GM19193 (cell line): ENCODE data around the gene TBCE.

Source experiments
- POLR2A ChIP-seq: IDR thresholded peaks from 4 replicates; pipeline ENCODE4 v1.6.1; 2011; ENCODE audit not compliant: insufficient read depth, insufficient read length; ENCODE audit errors: extremely low read depth

TBCE gene

DNA sequence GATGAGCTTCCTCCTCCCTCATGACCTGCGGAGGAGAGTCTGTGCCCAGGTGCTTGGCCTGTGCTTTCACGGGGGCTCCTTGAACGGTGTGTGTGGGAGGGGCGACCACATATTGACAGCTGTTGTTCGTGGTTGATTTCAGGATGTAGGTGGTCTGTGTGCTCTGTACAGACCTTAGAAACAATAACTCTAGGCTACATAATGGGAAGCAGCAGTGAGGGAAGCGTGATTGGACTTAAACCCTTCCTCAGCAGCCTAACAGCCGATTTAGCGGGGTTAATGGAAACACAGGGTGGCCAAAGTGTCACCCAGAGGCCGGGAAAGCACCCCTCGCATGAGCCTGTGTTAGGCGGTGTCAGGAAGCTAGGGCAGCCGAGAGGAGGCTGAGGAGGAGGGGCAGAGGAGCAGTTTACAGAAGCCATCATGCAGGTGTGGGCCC lies 56.0 kb downstream of the TBCE start:
- no peak for TF ChIP-seq POLR2A

DNA sequence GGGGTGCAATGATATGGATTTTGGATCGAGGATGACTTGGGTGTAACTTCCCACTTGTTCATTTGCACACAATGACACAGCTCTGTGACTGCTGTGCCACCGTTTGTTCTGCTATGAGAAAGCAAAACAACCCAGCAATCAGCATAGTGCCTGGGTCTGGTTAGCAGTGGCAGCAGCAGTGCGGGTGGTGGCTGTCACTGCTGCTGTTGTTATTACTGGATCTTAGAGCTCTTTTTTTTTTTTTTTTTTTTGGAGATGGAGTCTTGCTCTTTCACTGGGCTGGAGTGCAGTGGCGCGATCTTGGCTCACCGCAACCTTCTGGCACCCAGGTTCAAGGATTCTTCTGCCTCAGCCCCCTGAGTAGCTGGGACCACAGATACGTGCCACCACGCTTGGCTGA lies 56.9 kb downstream of the TBCE start:
- TF ChIP-seq POLR2A: no peak

DNA sequence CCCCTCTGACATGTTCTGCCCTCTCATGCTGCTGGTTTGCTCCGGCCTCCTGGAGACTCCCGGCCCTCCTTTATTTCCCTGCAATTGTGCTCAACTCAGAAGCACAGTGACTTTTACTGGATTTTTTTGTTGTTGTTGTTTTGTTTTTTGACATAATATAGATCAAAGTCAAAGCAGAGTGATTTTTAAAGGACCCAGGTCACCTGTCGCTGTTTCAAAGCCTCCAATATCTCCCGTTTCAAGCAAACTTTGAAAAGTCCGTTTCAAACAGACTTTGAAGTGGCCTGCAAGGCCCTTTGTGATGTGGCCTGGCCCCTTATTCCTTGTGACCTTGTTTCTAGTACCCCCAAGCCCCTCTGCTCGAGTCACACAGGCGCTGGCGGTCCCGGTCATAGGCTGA lies 58.1 kb downstream of the TBCE start:
- no peak for TF ChIP-seq POLR2A

DNA sequence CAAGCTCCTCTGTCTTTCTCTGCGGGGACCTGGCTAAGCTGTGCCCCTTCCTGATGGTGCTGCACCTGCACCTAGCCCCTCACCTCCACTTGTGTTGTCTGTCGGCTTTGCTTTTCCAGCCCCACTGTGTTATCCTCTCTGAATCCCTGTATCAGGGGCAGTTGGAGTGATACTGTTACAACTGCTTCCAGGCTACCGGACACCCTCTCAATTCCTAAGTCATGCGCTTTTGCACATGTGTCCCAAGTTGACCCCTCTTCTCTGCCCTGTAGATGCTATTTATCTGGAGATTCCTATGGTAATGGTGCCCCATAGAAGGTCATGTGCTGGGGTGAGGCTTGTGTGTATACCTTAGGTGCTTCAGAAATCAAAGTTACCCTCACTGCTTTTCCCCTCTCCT lies 58.9 kb downstream of the TBCE start:
- TF ChIP-seq POLR2A: no peak

DNA sequence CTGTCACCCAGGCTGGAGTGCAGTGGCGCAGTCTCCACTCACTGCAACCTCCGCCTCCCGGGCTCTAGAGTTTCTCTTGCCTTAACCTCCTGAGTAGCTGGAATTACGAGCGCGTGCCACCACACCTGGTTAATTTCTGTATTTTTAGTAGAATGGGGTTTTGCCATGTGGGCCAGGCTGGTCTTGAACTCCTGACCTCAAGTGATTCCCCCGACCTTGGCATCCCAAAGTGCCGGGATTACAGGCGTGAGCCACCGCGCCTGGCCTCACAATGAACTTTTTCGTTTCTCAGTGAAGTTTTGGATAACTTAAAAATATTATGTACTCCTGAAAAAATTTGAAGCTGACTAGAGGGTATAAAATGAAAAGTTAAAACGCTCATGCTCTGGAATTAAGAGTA lies 59.5 kb downstream of the TBCE start:
- TF ChIP-seq POLR2A: no peak

DNA sequence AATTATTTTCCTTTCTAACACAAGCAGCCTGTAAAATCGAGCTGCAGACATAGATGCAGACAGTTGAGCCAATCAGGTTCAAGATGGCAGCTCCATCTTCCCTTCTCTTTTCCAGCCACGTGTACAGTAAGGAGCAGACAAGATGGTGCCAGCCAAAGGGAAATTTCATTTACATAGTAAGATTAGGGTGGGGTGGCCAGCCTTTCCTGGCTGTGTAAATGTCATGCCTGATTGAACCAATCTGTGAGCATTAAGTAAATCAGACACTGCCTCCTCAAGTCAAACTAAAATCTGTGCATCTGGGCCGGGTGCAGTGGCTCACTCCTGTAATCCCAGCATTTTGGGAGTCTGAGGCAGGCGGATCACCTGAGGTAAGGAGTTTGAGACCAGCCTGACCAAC lies 60.2 kb downstream of the TBCE start:
- no peak for TF ChIP-seq POLR2A

DNA sequence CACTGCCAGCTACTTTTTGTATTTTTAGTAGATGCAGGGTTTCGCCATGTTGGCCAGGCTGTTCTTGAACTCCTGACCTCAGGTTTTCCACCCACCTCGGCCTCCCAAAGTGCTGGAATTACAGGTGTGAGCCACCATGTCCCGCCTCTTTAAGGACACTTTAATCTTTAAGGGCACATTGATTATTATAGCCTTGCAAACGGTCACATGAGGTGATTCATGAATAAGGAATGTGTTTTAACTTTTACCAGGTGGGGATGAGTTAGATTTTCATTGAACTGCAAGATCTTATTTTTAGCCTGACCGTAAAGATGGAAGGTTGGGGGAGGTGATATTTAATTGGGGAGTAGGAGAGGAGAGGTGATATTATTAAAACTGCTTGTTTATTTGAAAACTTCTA lies 61.9 kb downstream of the TBCE start:
- TF ChIP-seq POLR2A: no peak

DNA sequence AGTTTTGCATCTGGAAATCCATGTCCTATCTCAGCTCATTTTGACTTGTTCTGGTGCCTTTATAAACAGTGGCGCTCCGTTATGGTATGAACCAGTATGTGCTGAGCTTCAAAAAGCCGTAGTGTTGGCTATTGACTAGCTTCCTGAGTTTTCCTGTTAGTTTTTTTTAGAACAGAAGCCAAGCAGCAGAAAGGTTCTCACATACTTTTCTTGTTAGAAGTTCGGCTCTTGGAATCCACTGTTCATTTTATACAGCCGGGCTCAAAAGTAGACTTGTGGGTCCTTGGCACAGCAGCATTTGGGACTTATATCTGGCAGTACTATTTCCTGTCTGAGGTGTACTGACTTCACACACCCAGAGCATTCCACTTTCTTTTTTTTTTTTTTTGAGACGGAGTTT lies 63.8 kb downstream of the TBCE start:
- no peak for TF ChIP-seq POLR2A

DNA sequence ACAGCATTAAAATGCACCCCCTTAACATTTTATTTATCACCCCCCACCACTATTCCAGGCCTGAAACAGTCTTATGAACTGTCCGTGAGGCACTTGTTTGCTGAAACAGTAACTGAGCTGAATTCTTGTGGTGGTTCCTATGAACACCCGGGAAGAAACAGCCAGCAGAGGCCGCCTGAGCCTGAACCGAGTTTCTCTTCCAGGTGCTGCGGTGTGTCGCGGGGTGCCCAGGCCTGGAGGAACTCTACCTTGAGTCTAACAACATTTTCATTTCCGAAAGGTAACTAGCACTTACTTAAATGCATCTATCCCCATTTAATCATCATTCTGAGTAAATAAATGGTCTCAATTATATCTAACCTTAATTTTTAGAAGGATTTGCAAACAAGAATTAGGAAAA lies 66.8 kb downstream of the TBCE start:
- TF ChIP-seq POLR2A: no peak

DNA sequence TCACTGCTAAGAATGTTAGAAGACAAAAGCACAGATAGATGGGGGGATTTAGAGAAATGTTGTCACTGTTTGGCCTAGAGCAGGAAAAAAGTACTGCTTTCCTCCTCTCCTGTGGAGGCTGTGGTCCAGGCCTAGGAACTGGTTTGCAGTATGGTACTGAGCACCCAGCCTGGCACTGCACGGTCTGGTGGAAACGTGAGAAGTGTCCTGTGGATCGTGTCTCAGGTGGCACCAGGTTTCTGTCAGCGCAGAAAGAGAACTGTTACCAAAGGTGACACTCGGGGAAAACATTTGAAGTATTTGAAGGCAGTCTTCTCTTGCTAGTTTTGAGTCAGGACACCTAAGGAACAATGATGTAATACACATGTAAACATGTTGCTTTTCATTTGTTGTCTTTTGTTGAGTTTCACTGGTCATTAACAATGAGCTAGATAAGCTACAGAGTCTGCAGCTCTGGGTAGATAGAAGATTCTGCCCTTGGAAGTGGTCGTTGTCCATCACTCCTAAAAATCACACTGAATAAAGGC lies 74.0 kb downstream of the TBCE start:
- no peak for TF ChIP-seq POLR2A

DNA sequence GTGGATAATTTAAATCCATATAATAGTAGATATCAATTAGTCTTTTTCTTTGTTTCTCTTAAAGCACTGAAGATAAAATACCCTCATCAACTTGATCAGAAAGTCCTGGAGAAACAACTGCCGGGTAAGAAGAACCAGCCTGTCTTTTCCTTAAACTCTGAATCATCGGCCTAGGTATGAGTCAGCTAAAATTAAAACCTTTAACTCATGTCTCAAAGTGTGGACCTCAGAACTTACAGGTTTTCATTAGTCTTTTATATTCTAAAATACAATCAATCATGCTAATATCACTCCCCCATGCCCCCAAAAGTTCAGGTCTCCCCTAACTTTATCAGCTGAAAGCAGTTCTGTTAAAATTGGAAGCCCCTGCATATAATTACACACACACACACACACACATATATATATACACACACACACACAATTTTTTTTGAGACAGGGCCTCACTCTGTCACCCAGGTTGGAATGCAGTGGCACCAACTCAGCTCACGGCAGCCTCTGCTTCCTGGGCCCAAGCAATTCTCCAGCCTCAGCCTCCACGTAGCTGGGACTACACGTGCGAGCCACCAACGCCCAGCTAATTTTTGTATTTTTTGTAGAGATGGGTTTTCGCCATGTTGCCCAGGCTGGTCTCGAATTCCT lies 75.7 kb downstream of the TBCE start:
- TF ChIP-seq POLR2A: no peak

DNA sequence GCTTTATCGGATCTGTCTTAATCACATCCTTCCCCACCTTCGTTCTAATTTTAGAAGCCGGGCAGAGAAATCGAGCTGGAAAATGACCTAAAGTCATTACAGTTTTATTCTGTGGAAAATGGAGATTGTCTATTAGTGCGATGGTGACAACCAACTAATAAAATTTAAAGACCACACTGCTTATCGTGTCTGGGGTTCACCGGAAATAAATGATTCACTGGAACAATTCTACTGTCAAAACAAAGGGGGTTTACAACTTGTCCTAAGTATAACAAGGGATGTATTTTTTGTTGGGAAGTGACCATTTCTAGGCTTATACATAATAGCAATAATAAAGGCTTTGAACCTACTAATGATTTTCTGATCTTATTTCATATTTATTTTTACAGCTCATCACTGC lies 81.4 kb downstream of the TBCE start:
- TF ChIP-seq POLR2A: no peak

DNA sequence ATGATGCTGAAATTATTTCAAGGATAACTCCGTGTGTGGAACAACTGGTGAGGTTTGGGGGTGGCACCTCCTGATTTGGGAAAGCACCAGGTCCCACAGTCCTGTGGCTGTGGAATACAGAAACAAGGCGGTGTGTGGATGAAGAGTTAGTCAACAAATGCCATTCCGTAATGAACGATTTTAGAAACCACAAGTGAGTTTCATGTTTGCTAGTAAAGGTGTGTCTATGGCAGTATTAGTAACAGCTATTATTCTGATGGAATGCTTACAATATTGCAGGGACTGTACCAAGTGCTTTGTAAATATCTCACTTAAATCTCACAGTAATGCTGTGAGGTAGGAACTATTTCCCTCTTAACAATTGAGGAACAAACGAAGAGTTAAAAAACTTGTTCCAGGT lies 83.2 kb downstream of the TBCE start:
- TF ChIP-seq POLR2A: no peak

DNA sequence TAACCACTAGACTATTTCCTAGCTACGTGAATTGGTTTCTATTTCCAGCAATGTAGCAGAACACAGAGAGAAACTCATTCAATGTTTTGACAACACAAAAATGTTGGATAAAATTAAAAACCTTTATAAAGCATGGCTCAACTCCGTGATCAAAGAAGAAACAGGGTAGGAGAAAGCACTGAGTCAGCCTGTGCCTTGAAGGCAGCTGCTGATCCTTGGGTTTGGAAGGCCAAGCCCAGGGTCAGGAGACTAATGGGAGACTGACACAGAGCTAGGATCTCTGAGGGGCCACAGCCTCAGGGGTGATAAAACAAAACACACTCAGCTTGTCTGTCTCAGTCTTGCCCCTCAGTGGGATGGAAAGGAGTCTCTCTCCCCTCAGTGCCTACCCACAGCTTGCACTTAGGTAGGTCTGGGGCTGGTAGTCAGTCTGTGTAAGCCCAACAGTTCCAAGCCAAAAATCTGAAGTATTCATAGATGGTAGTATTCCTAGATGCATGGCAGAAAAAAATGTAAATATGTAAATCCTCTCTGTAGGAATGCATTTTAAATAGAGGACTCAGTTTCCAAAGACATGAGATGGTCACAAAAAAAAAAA lies 83.8 kb downstream of the TBCE start:
- TF ChIP-seq POLR2A: no peak

DNA sequence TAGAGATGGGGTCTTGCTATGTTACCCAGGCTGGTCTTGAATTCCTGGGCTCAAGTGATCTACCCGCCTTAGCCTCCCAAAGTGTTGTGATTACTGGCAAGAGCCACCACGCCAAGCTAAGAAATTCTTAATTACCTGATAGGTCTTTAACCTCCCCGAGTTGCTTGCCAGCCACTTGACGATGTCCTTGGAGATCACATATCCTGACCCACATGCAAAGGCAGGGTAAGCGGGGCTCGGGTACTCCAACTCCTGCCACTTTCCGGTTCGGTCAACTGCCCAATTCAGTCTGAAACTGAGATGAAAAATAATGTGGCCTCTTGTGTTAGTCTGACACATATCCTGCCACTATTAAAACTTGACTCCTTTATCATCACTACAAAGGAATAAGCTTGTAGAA lies 86.8 kb downstream of the TBCE start:
- TF ChIP-seq POLR2A: no peak

DNA sequence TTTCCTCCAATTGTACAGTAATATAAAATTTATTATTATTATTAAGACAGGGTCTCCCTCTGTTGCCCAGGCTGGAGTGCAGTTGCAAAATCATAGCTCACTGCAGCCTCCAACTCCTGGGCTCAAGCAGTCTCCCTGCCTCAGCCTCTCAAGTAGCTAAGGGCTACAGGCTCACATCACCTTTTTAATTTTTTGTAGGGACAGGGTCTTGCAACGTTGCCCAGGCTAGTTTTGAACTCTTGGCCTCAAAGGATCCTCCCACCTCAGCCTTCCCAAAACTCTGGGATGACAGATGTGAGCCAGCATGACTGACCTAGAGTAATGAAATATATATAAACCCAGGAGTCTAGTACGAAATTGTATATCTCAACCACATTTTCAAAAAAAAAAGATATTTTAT lies 87.9 kb downstream of the TBCE start:
- no peak for TF ChIP-seq POLR2A
